HEK293 (cell line): ENCODE data around the gene ADNP.

Source experiments
- GLIS2 ChIP-seq: fragments of 450-650 bp; formaldehyde crosslinking; IDR thresholded peaks from 2 replicates; pipeline ENCODE4 v1.5.1; 2016; ENCODE audit warnings: missing biosample characterization, missing genetic modification characterization
- ZNF366 ChIP-seq: fragments of 450-650 bp; formaldehyde crosslinking; conservative IDR thresholded peaks from 2 replicates; pipeline ENCODE4 v1.5.1; 2016; ENCODE audit warnings: missing biosample characterization, missing genetic modification characterization
- ZNF830 ChIP-seq: fragments of 450-650 bp; IDR thresholded peaks from 2 replicates; pipeline ENCODE4 v1.5.0; 2018; ENCODE audit warnings: missing biosample characterization, missing genetic modification characterization, low read depth, mild to moderate bottlenecking, moderate library complexity
- TF ChIP-seq, protein P1 (sequence below): fragments of 450-650 bp; formaldehyde crosslinking; IDR thresholded peaks from 2 replicates; pipeline ENCODE4 v1.5.1; 2016; ENCODE audit warnings: missing biosample characterization, missing genetic modification characterization
- TF ChIP-seq, protein P2 (sequence below): fragments of 450-650 bp; formaldehyde crosslinking; IDR thresholded peaks from 2 replicates; pipeline ENCODE4 v1.5.1; 2016; ENCODE audit warnings: missing biosample characterization, missing genetic modification characterization, borderline replicate concordance
- TF ChIP-seq, protein P3 (sequence below): fragments of 450-650 bp; formaldehyde crosslinking; IDR thresholded peaks from 2 replicates; pipeline ENCODE4 v1.5.1; 2017; ENCODE audit warnings: missing biosample characterization, missing genetic modification characterization
- TF ChIP-seq, protein P4 (sequence below): fragments of 450-650 bp; IDR thresholded peaks from 2 replicates; pipeline ENCODE4 v1.5.1; 2018; ENCODE audit warnings: missing biosample characterization, missing genetic modification characterization

DNA sequence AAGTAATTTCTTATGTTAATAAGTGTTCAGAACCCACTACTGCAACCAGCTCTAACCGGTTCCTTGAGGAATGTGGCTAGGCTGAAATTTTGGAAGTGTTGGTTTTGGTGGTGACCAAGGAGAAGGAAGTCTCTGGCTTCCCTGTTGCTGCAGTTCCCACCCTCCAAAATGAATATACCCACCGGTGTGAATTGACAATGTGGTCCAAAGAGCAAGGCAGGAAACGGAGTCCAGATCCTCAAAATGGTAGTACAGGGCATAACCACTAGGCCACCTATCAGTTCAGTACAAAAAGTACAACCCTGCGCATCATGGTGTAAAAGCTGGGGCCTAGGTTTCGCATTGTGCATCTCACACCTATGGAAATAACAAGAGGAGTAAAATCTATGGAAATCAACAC lies 2.8 kb downstream of the ADNP start:
- TF ChIP-seq ZNF830 (no peak), ZNF366 (tag by site-specific recombination) (no peak), GLIS2 (tag by site-specific recombination) (no peak)
- TF ChIP-seq, protein P1, sequence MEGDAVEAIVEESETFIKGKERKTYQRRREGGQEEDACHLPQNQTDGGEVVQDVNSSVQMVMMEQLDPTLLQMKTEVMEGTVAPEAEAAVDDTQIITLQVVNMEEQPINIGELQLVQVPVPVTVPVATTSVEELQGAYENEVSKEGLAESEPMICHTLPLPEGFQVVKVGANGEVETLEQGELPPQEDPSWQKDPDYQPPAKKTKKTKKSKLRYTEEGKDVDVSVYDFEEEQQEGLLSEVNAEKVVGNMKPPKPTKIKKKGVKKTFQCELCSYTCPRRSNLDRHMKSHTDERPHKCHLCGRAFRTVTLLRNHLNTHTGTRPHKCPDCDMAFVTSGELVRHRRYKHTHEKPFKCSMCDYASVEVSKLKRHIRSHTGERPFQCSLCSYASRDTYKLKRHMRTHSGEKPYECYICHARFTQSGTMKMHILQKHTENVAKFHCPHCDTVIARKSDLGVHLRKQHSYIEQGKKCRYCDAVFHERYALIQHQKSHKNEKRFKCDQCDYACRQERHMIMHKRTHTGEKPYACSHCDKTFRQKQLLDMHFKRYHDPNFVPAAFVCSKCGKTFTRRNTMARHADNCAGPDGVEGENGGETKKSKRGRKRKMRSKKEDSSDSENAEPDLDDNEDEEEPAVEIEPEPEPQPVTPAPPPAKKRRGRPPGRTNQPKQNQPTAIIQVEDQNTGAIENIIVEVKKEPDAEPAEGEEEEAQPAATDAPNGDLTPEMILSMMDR (tag by site-specific recombination): no peak
- TF ChIP-seq, protein P2, sequence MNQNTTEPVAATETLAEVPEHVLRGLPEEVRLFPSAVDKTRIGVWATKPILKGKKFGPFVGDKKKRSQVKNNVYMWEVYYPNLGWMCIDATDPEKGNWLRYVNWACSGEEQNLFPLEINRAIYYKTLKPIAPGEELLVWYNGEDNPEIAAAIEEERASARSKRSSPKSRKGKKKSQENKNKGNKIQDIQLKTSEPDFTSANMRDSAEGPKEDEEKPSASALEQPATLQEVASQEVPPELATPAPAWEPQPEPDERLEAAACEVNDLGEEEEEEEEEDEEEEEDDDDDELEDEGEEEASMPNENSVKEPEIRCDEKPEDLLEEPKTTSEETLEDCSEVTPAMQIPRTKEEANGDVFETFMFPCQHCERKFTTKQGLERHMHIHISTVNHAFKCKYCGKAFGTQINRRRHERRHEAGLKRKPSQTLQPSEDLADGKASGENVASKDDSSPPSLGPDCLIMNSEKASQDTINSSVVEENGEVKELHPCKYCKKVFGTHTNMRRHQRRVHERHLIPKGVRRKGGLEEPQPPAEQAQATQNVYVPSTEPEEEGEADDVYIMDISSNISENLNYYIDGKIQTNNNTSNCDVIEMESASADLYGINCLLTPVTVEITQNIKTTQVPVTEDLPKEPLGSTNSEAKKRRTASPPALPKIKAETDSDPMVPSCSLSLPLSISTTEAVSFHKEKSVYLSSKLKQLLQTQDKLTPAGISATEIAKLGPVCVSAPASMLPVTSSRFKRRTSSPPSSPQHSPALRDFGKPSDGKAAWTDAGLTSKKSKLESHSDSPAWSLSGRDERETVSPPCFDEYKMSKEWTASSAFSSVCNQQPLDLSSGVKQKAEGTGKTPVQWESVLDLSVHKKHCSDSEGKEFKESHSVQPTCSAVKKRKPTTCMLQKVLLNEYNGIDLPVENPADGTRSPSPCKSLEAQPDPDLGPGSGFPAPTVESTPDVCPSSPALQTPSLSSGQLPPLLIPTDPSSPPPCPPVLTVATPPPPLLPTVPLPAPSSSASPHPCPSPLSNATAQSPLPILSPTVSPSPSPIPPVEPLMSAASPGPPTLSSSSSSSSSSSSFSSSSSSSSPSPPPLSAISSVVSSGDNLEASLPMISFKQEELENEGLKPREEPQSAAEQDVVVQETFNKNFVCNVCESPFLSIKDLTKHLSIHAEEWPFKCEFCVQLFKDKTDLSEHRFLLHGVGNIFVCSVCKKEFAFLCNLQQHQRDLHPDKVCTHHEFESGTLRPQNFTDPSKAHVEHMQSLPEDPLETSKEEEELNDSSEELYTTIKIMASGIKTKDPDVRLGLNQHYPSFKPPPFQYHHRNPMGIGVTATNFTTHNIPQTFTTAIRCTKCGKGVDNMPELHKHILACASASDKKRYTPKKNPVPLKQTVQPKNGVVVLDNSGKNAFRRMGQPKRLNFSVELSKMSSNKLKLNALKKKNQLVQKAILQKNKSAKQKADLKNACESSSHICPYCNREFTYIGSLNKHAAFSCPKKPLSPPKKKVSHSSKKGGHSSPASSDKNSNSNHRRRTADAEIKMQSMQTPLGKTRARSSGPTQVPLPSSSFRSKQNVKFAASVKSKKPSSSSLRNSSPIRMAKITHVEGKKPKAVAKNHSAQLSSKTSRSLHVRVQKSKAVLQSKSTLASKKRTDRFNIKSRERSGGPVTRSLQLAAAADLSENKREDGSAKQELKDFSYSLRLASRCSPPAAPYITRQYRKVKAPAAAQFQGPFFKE (tag by site-specific recombination): no peak
- TF ChIP-seq, protein P3, sequence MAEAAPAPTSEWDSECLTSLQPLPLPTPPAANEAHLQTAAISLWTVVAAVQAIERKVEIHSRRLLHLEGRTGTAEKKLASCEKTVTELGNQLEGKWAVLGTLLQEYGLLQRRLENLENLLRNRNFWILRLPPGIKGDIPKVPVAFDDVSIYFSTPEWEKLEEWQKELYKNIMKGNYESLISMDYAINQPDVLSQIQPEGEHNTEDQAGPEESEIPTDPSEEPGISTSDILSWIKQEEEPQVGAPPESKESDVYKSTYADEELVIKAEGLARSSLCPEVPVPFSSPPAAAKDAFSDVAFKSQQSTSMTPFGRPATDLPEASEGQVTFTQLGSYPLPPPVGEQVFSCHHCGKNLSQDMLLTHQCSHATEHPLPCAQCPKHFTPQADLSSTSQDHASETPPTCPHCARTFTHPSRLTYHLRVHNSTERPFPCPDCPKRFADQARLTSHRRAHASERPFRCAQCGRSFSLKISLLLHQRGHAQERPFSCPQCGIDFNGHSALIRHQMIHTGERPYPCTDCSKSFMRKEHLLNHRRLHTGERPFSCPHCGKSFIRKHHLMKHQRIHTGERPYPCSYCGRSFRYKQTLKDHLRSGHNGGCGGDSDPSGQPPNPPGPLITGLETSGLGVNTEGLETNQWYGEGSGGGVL (tag by site-specific recombination): no peak
- TF ChIP-seq, protein P4, sequence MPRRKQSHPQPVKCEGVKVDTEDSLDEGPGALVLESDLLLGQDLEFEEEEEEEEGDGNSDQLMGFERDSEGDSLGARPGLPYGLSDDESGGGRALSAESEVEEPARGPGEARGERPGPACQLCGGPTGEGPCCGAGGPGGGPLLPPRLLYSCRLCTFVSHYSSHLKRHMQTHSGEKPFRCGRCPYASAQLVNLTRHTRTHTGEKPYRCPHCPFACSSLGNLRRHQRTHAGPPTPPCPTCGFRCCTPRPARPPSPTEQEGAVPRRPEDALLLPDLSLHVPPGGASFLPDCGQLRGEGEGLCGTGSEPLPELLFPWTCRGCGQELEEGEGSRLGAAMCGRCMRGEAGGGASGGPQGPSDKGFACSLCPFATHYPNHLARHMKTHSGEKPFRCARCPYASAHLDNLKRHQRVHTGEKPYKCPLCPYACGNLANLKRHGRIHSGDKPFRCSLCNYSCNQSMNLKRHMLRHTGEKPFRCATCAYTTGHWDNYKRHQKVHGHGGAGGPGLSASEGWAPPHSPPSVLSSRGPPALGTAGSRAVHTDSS (tag by site-specific recombination): no peak
